ENCODE measurements around the gene DYRK1A.
"Not testable (repeated sequence)": the region's sequence is repeated elsewhere in the genome, so short reads cannot be mapped to it uniquely, and the experiment has no call there.

Gene DYRK1A

GRCh38 chr21:37496972-37497371, 130.4 kb downstream of the DYRK1A start:
- DNase-seq, result no peak

- no peak for DNase-seq
Measured at GRCh38 chr21:37498664-37499063, 132.1 kb downstream of the DYRK1A start.

GRCh38 chr21:37502947-37503346, 136.4 kb downstream of the DYRK1A start:
- no peak for DNase-seq

- peak; percentile 83 for DNase-seq
Measured at GRCh38 chr21:37503848-37504467, 137.4 kb downstream of the DYRK1A start.

- no peak for DNase-seq
Measured at GRCh38 chr21:37505963-37506362, 139.4 kb downstream of the DYRK1A start.

- DNase-seq, result no peak
Measured at GRCh38 chr21:37507716-37508115, 141.1 kb downstream of the DYRK1A start.

GRCh38 chr21:37508341-37508740, 141.8 kb downstream of the DYRK1A start:
- no peak for DNase-seq

GRCh38 chr21:37509802-37510393, 143.3 kb downstream of the DYRK1A start:
- peak; percentile 43 for DNase-seq

- DNase-seq, result no peak
Measured at GRCh38 chr21:37511848-37512247, 145.3 kb downstream of the DYRK1A start.

- no peak for DNase-seq
Measured at GRCh38 chr21:37513383-37513782, 146.8 kb downstream of the DYRK1A start.

GRCh38 chr21:37514038-37514667, 147.6 kb downstream of the DYRK1A start:
- DNase-seq, result no peak

GRCh38 chr21:37516998-37517397, 150.4 kb downstream of the DYRK1A start:
- DNase-seq, result no peak

- DNase-seq, result no peak
Measured at GRCh38 chr21:37520801-37521200, 154.2 kb downstream of the DYRK1A start.

- no peak for DNase-seq
Measured at GRCh38 chr21:37521658-37522057, 155.1 kb downstream of the DYRK1A start.

GRCh38 chr21:37522641-37523295, 156.2 kb downstream of the DYRK1A start:
- no peak for DNase-seq

- not testable (repeated sequence) for DNase-seq
Measured at GRCh38 chr21:37524944-37525343, 158.4 kb downstream of the DYRK1A start.

GRCh38 chr21:37525810-37526209, 159.2 kb downstream of the DYRK1A start:
- no peak for DNase-seq

- no peak for DNase-seq
Measured at GRCh38 chr21:37527103-37527502, 160.5 kb downstream of the DYRK1A start.

- no peak for DNase-seq
Measured at GRCh38 chr21:37527716-37528115, 161.1 kb downstream of the DYRK1A start.

GRCh38 chr21:37528150-37528937, 161.8 kb downstream of the DYRK1A start:
- DNase-seq, result no peak

- DNase-seq, result no peak
Measured at GRCh38 chr21:37529649-37530048, 163.1 kb downstream of the DYRK1A start.

- DNase-seq, result no peak
Measured at GRCh38 chr21:37530901-37531351, 164.4 kb downstream of the DYRK1A start.

GRCh38 chr21:37531431-37531932, 164.9 kb downstream of the DYRK1A start:
- DNase-seq, result no peak

Measured in EL (cell line).